ENCODE results near the gene MDGA2. TPM values are rescaled to one million over a fixed set of nuclear protein-coding genes. Genes with fewer than 3 reads are reported as not detected.

Gene MDGA2
- total and polyA plus RNA-seq, 2 donors (not counting 1 experiment from before 2014, with no cell fraction given) = not detected

DNA sequence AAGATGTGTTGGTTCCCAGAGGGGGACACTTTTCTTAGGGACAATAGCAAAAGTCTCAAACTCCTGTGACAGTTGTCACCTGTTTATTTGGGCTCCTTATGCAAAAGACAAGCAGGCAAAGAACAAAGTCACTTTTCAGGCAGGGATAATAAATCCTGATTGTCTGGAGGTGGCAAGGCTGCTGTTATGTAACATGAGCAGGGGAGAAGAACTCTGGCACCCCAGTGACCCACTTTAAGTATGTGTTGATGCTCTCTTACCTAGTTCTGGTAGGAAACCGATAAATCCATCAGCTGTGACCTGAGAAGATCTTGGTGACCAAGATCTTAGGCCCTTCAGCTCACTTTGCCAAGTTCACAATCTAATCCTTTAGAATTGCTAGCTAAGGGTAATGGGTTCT, 17.4 kb downstream of the MDGA2 start:
- TF ChIP-seq, protein P1, sequence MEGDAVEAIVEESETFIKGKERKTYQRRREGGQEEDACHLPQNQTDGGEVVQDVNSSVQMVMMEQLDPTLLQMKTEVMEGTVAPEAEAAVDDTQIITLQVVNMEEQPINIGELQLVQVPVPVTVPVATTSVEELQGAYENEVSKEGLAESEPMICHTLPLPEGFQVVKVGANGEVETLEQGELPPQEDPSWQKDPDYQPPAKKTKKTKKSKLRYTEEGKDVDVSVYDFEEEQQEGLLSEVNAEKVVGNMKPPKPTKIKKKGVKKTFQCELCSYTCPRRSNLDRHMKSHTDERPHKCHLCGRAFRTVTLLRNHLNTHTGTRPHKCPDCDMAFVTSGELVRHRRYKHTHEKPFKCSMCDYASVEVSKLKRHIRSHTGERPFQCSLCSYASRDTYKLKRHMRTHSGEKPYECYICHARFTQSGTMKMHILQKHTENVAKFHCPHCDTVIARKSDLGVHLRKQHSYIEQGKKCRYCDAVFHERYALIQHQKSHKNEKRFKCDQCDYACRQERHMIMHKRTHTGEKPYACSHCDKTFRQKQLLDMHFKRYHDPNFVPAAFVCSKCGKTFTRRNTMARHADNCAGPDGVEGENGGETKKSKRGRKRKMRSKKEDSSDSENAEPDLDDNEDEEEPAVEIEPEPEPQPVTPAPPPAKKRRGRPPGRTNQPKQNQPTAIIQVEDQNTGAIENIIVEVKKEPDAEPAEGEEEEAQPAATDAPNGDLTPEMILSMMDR (conservative IDR thresholded peaks at IDR 0.05 in 1 of 2, IDR thresholded peaks at IDR 0.05 in 1 of 2; ENCODE audit: low read depth in 1 of 2, low read length in 2 of 2) = no peak
- no peak for TF ChIP-seq EZH2 (IDR thresholded peaks at IDR 0.05; ENCODE audit: low read length, missing control alignments)
- no peak overlapping the region for H3K4me3 ChIP-seq (replicated peaks in 1 of 4; ENCODE audit: control extremely low read depth in 1 of 4, insufficient read depth in 1 of 4, low read depth in 3 of 4, low read length in 4 of 4)
- no peaks in the 10 kb centered on the region for H3K9me3 ChIP-seq (ENCODE audit: control insufficient read depth, insufficient read depth, low read depth, low read length)

DNA sequence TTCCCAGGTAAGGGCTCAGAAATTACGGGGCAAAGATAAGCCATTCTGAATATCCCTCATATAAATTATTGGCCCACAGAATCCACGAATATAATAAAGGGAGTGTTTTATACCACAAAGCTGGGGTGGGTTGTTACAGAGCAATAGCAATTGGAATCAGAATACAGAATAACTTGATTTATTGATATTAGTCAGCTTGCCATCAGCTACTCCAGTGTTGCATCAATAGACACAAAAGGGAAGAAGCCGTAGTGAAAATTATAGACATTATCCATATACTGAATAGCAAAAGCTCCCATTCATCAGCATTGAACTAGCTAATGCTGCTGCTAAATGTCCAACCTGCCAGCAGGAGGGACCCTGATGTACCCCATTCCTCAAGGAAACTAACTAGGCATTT, 18.3 kb downstream of the MDGA2 start:
- no peak for DNase-seq (ENCODE audit: low read depth in 2 of 2)
- H3K79me2 ChIP-seq (ENCODE audit: control insufficient read depth, insufficient read depth, low read length) = no peaks in the 10 kb centered on the region
- TF ChIP-seq EZH2 (IDR thresholded peaks at IDR 0.05; ENCODE audit: low read length, missing control alignments) = no peak
- TF ChIP-seq, protein P1 (conservative IDR thresholded peaks at IDR 0.05 in 1 of 2, IDR thresholded peaks at IDR 0.05 in 1 of 2; ENCODE audit: low read depth in 1 of 2, low read length in 2 of 2) = no peak
- no peaks in the 10 kb centered on the region for H3K4me1 ChIP-seq (ENCODE audit: control insufficient read depth, extremely low read depth, insufficient read depth, low read length)
- H3K36me3 ChIP-seq (ENCODE audit: control insufficient read depth, insufficient read depth, low read length) = no peaks in the 10 kb centered on the region
- H3K9me3 ChIP-seq (ENCODE audit: control insufficient read depth, insufficient read depth, low read depth, low read length) = no peaks in the 10 kb centered on the region
- no peak overlapping the region for H3K9ac ChIP-seq (ENCODE audit: insufficient read depth, low read length)
- no peak overlapping the region for H3K27ac ChIP-seq (ENCODE audit: insufficient read depth, low read length)
- H2AFZ ChIP-seq (ENCODE audit: low read length) = no peak overlapping the region
- no peaks in the 10 kb centered on the region for H4K20me1 ChIP-seq (ENCODE audit: control insufficient read depth, extremely low read depth, insufficient read depth, low read length)
- no peak overlapping the region for H3K4me3 ChIP-seq (replicated peaks in 1 of 4; ENCODE audit: control extremely low read depth in 1 of 4, insufficient read depth in 1 of 4, low read depth in 3 of 4, low read length in 4 of 4)
- no peak overlapping the region for H3K4me2 ChIP-seq (ENCODE audit: extremely low read depth, insufficient read depth, low read length)
- H3K27me3 ChIP-seq (ENCODE audit: control insufficient read depth, insufficient read depth, low read length) = no peaks in the 10 kb centered on the region

More for the DNA sequence above, 17.4 kb downstream of the MDGA2 start:
- Histone ChIP-seq H3K27ac (ENCODE audit: insufficient read depth, low read length) (no peak overlapping the region), H3K79me2 (ENCODE audit: control insufficient read depth, insufficient read depth, low read length) (no peaks in the 10 kb centered on the region), H2AFZ (ENCODE audit: low read length) (no peak overlapping the region), H3K4me1 (ENCODE audit: control insufficient read depth, extremely low read depth, insufficient read depth, low read length) (no peaks in the 10 kb centered on the region), H3K27me3 (ENCODE audit: control insufficient read depth, insufficient read depth, low read length) (no peaks in the 10 kb centered on the region), H4K20me1 (ENCODE audit: control insufficient read depth, extremely low read depth, insufficient read depth, low read length) (no peaks in the 10 kb centered on the region), H3K4me2 (ENCODE audit: extremely low read depth, insufficient read depth, low read length) (no peak overlapping the region), H3K36me3 (ENCODE audit: control insufficient read depth, insufficient read depth, low read length) (no peaks in the 10 kb centered on the region), H3K9ac (ENCODE audit: insufficient read depth, low read length) (no peak overlapping the region)
- DNase-seq (ENCODE audit: low read depth in 2 of 2) = no peak

DNA sequence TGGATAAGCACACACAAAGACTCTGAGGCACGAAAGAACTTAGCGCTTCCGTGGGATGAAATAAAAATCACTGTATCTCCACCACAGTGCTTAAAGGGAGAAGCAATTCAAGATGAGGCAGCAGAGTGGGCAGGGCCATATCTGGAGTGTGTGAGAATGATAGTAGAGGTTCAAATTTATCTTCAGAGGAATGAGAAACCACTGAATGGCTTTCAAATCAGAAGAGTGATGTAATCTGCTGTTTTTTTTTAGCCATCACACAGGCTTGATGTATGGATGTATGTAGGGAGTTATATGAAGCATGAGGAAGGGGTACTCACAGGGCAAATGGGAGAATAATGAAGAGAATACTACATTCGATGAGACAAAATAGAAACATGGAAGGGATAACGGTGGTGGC, 24.1 kb downstream of the MDGA2 start:
- Histone ChIP-seq H3K4me3 (replicated peaks in 1 of 4; ENCODE audit: control extremely low read depth in 1 of 4, insufficient read depth in 1 of 4, low read depth in 3 of 4, low read length in 4 of 4) (no peak overlapping the region), H3K36me3 (ENCODE audit: control insufficient read depth, insufficient read depth, low read length) (no peaks in the 10 kb centered on the region), H3K27me3 (ENCODE audit: control insufficient read depth, insufficient read depth, low read length) (no peaks in the 10 kb centered on the region), H3K4me1 (ENCODE audit: control insufficient read depth, extremely low read depth, insufficient read depth, low read length) (no peaks in the 10 kb centered on the region), H3K9ac (ENCODE audit: insufficient read depth, low read length) (no peak overlapping the region), H3K27ac (ENCODE audit: insufficient read depth, low read length) (no peak overlapping the region), H3K79me2 (ENCODE audit: control insufficient read depth, insufficient read depth, low read length) (no peaks in the 10 kb centered on the region), H4K20me1 (ENCODE audit: control insufficient read depth, extremely low read depth, insufficient read depth, low read length) (no peaks in the 10 kb centered on the region), H2AFZ (ENCODE audit: low read length) (no peak overlapping the region), H3K9me3 (ENCODE audit: control insufficient read depth, insufficient read depth, low read depth, low read length) (no peaks in the 10 kb centered on the region), H3K4me2 (ENCODE audit: extremely low read depth, insufficient read depth, low read length) (no peak overlapping the region)
- no peak for DNase-seq (ENCODE audit: low read depth in 2 of 2)
- TF ChIP-seq EZH2 (IDR thresholded peaks at IDR 0.05; ENCODE audit: low read length, missing control alignments) = no peak
- TF ChIP-seq, protein P1 (conservative IDR thresholded peaks at IDR 0.05 in 1 of 2, IDR thresholded peaks at IDR 0.05 in 1 of 2; ENCODE audit: low read depth in 1 of 2, low read length in 2 of 2) = no peak
